ENCODE results near the gene TSC22D3.
"Not testable (repeated sequence)": the region's sequence is repeated elsewhere in the genome, so short reads cannot be mapped to it uniquely, and the experiment has no call there.

Gene TSC22D3

DNA sequence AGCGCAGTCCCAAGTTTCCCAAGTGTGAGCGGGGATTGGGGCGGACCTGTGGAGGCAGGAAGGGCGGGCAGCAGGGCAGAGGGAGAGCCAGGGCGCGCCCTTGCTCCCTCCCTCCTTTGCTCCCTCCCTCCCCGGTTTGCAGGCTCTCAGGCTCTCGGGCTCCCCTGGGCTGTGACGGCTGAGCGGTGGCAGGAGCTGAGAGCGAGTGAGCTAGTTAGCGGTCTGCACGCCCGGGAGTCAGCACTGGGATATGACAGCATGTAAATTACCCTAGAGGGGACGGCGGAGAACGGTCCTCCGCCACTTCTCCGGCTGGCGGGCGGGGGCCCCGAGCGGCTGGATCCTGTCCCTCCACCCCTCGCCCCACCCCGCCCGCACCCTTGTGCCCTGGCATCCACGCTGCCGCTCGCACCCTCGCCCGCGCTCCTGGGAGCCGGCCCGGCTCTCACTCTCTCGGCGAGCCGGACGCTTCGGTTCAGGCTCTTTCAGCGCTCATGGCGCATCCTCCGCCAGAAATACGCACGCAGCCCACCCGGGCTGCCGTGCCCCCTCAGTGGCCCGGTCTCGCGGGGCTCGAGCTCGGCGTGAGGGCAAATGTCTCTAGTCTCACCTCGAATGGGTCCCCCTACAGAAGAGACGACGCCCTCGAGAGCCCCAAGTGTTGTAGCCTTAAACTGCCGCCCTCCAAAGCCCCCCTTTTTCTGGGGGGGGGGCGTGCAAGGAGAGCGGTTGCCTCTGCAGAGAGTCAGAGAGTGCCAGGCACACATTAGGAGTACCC lies at the start of gene TSC22D3:
TSC22D3 (minus strand) TSS at position 54 of the 778 bp plus-strand sequence. CDS start 368 bp downstream, outside the sequence.
- DNase-seq = peak; percentile 26 to 35

DNA sequence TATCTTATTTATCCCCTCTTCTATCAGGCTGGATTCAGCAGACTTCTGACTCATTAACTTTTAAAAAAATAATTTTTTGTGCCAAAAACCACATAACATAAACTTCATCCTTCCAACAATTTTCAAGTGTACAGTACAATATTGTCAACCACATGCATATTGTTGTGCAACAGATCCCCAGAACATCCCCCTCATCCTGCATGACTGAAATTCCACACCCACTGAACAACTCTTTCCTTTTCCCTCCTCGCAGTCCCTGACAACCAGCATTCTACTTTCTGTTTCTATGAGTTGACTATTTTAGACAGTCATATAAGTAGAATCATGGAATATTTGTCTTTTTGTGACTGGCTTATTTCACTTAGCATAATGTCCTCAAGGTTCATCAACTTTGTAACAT lies 47.9 kb upstream of the TSC22D3 start:
- DNase-seq = no peak

DNA sequence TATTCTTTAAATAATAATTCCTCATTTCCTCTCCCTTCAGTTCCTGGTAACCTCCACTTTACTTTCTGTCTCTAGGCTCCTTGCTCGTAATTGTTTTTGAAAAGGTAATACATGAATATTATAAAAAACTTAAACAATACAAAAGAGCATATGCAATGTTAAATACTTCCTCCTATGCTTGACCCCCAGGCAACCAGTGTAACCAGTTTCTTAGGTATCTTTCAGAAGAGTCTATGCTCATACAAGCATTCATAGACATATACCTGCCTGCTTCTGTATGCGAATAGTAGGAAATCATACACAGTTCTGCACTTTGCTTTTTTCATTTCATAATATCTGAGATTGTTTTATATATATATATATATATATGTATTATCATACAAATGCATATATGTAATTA lies 47.5 kb upstream of the TSC22D3 start:
- DNase-seq = no peak

DNA sequence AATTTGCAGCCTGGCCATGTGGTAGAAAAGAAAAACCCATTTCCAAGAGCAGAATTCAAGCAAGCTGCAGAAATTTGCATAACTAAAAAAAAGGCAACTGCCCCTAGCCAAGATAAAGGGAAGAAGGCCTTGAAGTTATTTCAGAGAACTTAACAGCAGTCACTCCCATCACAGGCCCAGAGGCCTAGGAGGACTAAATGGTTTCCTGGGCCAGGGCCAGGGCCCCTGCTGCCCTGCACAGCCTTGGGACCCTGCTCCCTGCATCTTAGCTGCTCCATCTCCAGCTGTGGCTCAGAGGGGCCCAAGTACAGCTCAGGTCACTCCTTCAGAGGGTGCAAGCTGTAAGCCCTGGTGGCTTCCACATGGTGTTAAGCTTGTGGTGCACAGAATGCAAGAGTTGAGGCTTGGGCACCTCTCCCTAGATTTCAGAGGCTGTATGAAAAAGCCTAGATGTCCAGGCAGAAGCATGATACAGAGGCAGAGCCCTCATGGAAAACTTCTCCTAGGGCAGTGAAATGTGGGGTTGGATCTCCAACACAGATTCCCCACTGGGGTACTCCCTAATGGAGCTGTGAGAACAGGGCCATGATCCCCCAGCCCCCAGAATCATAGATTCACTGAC lies 43.4 kb upstream of the TSC22D3 start:
- no peak for DNase-seq

DNA sequence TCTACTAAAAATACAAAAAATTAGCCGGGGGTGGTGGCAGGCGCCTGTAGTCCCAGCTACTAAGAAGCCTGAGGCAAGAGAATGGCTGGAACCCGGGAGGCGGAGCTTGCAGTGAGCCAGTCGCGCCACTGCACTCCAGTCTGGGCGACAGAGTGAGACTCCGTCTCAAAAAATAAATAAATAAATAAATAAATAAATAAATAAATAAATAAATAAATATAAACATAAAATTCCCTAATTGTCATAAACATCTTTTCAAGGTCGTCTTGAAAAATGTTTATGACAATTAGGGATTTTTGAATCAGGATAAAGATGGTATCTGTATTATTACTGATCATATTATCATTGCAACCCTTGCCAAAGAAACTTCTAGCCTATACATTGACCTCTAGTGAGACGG lies 34.5 kb upstream of the TSC22D3 start:
- DNase-seq = not testable (repeated sequence)

DNA sequence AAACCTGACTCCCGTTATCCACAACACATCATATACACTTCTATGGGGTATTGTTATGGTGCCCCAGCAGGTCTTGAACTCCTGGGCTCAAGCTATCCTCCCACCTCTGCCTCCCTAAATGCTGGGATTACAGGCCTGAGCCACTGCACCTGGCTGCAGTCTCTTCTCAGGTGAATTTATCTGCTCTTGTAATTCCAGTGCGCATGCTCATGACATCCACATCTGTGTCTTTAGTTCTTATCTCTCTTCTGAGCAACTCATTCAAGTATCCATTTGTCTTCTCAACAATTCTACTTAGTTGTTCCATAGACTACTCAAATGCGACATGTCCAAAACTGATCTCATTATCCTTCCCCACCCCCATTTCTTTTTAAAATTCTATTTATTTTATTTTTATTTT lies 29.6 kb upstream of the TSC22D3 start:
- no peak for DNase-seq

DNA sequence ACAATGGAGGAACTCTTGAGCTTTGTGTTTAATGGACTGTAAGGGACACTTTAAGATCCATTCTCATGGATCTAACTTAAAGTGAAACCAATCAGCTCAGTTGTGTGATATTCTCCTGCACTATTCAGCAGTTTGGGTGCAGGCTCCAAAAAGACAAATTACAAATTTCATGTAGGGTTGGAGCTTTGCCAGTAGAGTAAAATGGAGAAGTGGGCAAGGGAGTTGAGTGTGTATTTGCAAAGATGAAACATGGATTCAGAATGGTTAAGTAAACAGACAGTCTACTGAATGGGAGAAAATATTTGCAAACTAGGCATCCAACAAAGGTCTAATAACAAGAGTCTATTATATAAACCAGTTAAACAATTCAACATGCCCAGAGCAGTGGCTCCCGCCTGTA lies 28.8 kb upstream of the TSC22D3 start:
- no peak for DNase-seq

DNA sequence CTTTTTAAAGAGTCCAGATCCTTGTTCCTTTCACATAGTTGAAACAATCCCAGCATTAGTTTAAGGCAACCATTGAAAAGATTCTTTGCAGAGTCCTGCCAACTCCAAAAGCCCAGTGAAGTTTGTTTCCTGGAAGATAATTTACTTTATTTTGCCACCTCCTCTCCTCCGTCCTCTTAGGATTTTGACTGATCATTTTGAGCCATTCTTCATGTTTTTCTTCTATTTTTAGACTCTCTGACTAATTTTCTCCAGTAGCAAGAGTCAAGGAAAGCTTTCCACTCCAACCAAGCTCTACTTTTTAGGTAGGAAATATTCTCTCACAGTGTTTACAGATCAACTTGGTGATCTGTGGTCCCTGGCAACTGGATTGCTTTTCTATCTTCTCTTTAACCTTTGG lies 12.2 kb upstream of the TSC22D3 start:
- no peak for DNase-seq

DNA sequence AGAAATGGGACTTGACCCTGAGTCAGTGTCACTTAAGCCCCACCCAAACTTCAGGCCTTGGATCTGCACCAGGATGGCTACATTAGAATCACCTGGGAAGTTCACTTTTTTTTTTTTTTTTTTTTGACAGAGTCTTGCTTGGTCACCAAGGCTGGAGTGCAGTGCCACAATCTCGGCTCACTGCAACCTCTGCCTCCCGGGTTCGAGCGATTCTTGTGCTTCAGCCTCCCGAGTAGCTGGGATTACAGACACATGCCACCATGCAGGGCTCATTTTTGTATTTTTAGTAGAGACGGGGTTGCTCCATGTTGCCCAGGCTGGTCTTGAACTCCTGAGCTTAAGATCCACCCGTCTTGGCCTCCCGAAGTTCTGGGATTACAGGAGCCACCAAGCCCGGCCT lies 4.9 kb upstream of the TSC22D3 start:
- no peak for DNase-seq

DNA sequence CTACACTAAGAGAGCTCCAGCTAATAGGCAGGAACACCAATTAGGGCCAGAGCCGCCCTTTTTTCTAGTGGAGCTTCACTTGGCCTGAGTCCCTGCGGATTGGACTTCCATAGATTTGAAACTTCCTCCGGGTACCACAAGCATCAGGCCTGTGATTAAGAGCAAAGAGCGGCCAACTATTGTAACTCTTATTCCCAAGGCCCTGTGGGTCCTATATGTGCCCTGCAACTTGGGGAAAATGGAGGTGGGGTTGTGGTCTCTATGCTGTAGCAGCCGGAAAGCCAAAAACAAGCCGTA lies 1.9 kb upstream of the TSC22D3 start, which contains the start of gene NCBP2L:
NCBP2L (plus strand) TSS at position 198 of the 297 bp plus-strand sequence. CDS start 16,488 bp downstream, outside the sequence.
- DNase-seq = no peak

DNA sequence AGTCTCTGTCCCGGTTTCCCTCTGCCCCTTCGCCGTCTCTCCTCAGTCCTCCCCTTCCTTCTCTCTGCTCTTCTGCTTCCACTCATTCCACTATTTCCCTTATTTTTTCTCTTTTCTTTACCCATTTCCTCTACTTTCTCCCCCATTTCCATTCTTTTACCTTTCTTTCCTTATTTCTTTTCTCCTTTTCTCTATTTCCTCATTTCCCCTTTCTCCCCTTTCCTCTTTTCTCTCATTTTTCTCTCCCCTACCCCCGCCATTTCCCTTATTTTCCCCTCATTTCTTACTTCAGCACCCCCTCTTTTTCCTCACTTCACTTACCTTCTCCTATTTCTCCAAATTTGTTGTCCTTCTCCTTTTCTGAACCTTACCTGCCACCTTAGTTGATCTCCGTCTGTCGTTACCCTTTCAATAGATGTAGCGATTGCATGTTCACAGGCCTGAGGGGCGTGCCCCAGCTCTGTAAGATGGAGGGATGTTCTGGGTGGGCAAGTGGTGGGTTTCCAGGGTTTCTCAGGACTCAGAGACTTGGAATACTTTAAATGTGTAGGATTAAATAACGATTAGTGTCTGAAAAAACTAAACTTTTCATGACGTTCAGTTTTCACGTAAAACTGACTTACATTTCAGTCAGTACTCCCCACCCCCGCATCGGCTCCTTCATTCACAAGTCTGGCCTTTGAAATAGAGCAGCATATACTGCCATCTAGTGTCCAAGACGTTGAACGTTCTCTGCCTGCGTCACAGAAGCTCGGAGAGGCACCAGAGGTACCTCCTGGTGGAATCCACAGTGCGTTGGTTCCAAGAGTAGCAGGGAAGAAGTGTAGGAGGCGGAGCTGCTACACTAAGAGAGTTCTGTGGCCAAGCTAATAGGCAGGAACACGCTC lies 1.3 kb upstream of the TSC22D3 start:
- DNase-seq = peak; percentile 68 to 76

DNA sequence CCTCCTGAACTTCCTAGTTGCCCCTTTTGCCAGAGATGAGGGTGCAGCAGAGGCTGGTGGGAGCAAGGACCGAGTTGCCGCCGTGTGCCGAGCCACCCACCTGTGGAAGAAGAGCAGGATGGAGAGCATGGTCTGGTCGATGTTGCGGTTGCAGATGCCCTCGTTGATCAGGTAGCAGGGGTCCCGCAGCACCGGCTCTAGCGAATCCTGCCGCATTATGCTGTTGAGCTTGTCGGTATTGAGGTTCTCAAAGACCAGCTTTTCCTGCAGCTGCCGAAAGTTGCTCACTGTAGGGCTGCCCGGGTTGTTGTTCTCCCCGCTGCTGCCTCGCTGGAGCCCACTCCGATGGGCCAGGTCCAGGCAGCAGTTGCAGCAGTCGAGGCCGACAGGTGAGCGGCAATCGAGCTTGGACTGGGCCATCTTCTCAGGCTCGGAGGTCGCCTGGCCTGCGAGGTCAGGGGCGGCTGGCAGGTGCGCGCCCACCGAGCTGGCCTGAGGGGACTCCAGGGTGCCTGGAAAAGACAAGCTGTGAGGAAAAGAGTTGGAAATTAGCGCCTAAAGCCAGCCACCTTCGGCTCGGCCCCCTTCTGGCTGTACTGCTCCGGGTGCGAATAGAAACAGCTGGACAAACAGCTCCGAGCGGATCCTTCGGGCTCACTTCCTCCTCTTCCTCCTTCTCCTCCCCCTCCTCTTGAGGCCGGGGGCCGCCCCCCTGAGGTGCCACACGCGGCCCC lies 420 bp downstream of the TSC22D3 start:
- no peak for DNase-seq

DNA sequence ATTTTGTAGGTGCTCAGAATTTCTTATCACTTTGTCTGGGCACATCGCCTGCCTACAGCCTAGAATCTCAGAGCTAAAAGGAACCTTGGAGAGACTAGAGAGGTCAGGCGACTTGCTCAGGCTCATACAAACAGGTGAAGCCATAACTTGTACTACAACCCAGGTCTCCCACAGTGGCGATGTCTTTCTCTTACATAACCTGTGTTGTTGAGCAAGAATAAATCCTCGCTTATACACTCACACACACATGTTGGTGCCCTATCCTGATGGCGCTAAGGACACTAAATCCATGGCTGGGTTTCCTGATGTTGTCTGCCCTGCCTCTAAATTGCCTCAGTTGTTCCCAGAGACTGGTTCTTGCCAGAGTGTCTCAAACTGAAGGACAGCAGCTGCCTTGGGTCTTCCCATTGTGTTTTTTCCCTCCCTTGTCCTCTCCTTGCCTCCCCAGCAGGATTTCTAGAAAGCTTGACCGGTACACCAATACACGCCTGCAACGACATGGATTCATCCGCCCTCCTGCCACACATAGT lies 1.6 kb downstream of the TSC22D3 start:
- no peak for DNase-seq

DNA sequence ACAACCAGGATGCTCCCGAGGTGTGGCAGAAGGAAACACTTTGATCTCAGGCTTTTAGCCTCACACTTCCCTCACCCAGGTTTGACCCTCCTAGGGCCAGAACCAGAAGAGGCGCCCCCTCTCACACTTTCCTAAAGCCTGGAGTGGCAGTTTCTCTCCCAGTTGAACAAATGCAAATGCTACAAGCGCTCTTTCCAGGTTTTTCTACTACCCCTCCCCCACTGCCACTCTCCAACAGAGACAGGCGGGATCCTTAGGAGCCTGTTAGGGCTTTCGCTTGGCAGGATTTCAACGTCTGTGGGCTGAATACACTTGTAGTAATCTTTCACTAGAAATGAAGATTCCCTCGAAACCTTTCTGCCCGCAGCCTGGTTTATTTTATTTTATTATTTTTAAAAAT lies 2.4 kb downstream of the TSC22D3 start:
- DNase-seq = no peak

DNA sequence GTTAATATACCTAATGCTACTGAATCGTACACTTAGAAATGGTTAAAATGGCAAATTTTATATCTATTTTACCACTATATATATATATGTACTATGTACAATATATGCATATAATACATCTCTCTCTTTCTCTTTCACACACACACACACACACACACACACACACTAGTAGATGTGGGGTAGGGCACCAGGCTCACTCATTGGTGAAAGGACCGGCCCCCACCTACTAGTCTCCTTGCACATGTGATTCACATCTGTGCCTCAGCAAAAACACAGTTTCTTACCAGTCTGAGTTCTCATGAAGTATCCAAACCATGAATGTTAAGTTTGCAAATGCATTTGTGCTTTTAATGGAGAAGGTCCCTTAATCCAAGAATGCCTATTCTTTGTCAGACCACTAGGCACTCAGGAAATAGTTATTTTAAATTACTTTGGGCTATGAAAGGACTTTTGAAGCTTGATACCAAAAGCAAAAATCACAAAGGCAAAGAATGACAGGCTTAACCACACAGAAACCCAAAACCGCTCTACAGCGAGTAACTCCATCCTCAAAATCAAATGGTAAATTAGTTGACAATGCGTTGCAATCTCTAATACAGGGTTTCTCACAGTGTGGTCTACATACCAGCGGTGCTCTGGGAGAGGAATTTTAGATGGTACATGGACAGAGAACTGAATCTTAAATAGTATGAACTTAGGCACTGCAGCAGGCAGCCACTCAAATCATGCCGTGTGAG lies 5.8 kb downstream of the TSC22D3 start:
- no peak for DNase-seq

DNA sequence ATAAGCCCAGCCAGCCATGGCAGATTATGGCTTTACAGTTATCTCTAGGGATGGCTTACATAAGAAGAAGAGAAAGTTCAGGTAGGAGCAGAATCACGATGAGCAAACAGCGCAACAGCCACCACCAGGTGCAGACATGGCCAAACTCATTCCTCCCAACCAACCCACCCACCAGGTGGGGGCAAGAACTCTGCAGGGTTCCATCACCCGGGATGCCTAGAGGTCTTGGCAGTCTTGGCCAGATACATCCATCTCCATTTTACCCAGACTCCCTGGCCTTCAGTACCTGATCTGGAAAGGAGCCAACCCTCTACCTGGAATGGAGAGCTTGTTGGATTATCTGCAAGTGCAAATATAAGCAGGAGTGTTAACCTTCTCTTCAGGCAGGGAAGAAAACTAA lies 7.5 kb downstream of the TSC22D3 start:
- DNase-seq = no peak

DNA sequence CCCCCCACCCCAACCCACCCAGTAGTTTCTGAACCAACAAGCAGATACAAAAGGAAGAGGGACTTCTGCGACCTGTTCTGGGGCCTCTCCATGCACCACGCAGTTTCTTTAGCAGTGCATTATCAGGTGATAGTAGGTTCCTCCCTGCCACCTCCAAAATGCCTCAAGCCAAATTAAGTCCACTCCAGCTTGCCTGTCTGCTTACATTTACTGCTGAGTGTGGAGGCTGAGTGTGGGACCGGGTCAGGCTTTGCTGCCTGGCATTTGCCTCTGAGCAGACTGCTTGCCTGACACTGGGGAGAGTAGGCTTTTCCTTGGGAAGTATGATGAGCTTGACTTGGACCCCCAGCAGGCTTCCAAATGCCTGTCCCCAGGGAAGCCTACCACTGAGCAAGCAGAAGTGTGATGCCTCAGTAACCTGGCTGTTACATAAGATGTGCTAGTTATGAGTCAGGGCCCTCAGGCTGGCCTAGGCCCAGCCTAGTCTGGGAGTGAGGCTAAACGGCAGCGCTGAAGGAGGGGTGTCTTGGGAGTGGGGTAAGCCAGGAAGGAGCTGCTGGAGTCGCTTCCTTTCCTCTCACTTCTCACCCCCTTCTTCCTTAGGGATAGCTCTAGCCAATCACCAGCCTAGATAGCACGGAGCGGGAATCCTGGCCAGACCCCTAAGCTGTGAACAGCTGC lies 9.0 kb downstream of the TSC22D3 start:
- no peak for DNase-seq

DNA sequence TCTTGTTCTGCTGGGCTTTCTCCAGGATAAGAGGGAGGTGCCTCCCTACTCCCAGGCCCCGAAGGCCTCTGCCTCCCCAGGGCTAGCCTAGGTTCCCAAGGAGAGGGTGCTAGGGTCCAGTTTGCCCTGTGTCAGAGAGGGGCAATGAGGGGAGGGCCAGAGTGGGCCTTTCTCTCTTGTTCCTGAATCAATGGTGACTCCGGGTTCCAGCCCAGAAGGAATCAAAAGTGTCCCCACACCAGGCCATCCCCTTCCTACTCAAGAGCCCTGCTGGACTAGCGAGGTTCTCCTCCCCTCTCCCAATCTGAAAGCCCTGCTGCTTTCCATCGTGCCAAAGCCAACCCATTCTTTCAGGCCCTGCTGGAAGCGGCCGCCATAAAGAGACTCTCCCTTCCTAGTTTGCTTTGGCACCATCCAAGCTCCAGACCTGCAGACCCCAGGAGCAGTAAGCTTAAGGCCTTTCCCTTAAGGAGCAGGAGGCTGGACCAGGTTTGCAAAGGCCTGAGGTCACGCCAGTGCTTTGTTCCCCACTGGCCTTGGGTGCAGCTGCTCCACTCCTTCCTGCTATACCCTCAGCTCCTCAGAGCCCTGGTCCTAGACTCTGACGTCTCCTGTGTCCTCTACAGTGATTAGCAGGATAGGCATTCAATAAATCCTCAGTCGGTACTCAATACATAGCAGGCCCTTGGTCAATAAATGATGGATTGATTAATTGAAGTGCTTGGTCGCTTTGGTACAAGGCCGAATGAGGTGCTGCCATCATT lies 10.6 kb downstream of the TSC22D3 start:
- no peak for DNase-seq

DNA sequence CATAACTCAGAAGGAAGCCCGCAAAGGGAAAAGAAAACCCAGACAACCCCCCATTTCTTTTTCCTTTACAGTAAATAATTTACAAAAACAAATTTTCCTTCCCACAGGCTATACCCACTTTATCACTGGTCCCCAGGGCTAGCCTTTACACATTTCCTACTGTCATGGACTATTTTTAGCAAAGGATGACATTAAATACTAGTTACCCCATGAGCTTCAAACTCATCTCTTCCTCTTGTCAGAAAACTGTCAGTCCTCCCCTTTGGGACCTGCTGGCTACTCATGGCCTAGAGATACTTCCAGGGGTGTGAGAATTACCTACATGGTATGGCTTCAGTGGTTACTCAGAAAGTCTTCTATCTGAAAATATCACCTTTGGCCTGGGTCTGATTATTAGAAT lies 11.9 kb downstream of the TSC22D3 start:
- DNase-seq = no peak

DNA sequence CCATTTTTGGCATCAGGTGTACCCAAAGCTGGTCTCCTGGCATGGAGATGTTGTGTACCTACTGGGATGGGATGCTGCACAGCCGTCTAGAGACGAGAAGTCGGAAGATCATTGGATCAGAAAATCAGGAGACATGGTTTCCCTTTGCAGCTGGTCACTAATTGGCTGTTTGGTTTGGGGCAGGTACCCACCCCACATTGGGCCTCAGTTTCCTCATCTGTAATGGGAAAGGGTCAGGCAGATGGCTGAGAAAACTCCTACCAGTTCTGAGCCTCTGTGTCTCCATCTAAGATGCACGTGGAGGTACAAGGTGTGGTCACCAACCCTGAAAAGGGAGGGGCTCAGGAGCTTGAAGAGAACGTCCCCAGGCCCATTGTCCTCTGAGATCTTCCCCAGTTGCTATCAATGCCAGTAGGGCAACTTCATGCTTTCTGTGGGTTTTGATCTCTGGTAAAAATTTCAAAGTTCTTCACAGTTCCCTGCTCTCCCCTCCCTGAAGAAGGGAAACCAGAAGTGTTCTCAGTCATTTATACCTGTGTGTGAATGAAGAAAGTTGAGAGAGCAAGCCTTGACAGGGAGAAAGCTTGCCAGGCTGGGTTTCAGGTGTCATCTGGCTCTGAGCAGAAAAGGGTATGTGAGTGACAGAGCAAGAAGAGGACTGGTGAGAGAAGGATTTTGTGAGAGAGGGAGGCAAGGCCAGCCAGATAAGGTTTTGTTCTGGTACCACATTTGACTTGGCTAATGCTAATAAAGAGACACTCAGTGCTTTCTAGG lies 15.1 kb downstream of the TSC22D3 start:
- no peak for DNase-seq

All from activated CD4-positive, alpha-beta T cell treated with anti-CD3 and anti-CD28 coated beads, Interleukin-2, amount 50 U/mL, for 4 hours (primary cell).